ENCODE results near the gene RPRD1B.
"Not testable (repeated sequence)": the region's sequence is repeated elsewhere in the genome, so short reads cannot be mapped to it uniquely, and the experiment has no call there.

The RPRD1B gene

GRCh38 chr20:38001173-38001875, 32.2 kb upstream of the RPRD1B start:
- no peak for DNase-seq

GRCh38 chr20:38001981-38002380, 31.6 kb upstream of the RPRD1B start:
- no peak for DNase-seq

- DNase-seq: no peak
Observed at GRCh38 chr20:38002422-38002821, 31.1 kb upstream of the RPRD1B start.

- DNase-seq: no peak
Observed at GRCh38 chr20:38004416-38004815, 29.1 kb upstream of the RPRD1B start.

GRCh38 chr20:38005903-38006302, 27.6 kb upstream of the RPRD1B start:
- DNase-seq: no peak

- DNase-seq: no peak
Observed at GRCh38 chr20:38007526-38007925, 26.0 kb upstream of the RPRD1B start.

GRCh38 chr20:38008233-38008944, 25.2 kb upstream of the RPRD1B start:
- no peak for DNase-seq

- not testable (repeated sequence) for DNase-seq
Observed at GRCh38 chr20:38009416-38009815, 24.1 kb upstream of the RPRD1B start.

- DNase-seq: no peak
Observed at GRCh38 chr20:38011696-38012095, 21.9 kb upstream of the RPRD1B start.

- no peak for DNase-seq
Observed at GRCh38 chr20:38012332-38012731, 21.2 kb upstream of the RPRD1B start.

GRCh38 chr20:38013887-38014286, 19.7 kb upstream of the RPRD1B start:
- no peak for DNase-seq

- DNase-seq: no peak
Observed at GRCh38 chr20:38017959-38018358, 15.6 kb upstream of the RPRD1B start.

- DNase-seq: no peak
Observed at GRCh38 chr20:38018385-38018784, 15.2 kb upstream of the RPRD1B start.

GRCh38 chr20:38021087-38021772, 12.3 kb upstream of the RPRD1B start:
- DNase-seq: no peak

- DNase-seq: no peak
Observed at GRCh38 chr20:38023181-38024001, 10.2 kb upstream of the RPRD1B start.

- DNase-seq: no peak
Observed at GRCh38 chr20:38024496-38024895, 9.1 kb upstream of the RPRD1B start.

GRCh38 chr20:38029453-38029852, 4.1 kb upstream of the RPRD1B start:
- no peak for DNase-seq

- DNase-seq: no peak
Observed at GRCh38 chr20:38031957-38032356, 1.6 kb upstream of the RPRD1B start.

- no peak for DNase-seq
Observed at GRCh38 chr20:38032585-38033329, 789 bp upstream of the RPRD1B start.

- no peak for DNase-seq
Observed at GRCh38 chr20:38034108-38034649, 633 bp downstream of the RPRD1B start.

- no peak for DNase-seq
Observed at GRCh38 chr20:38034961-38035360, 1.4 kb downstream of the RPRD1B start.

- DNase-seq: no peak
Observed at GRCh38 chr20:38036366-38036765, 2.8 kb downstream of the RPRD1B start.
